WTC11 (cell line): ENCODE data around the gene MFF. TPM values are rescaled to one million over a fixed set of nuclear protein-coding genes. Genes with fewer than 3 reads are reported as not detected.
A peak's percentile ranks its signal among the peaks of the same experiment; 100 is the strongest.

ENCODE experiments used
- ATAC-seq: fragments of 200-7000 bp; cut with Tn5 transposase; 2 replicates; pipeline ENCODE4 v1.10.0; 2021; ENCODE audit warnings: mild to moderate bottlenecking, moderate library complexity
- CTCF ChIA-PET: fragments of 300-600 bp; sonication (Branson Sonifier 250); formaldehyde crosslinking; loops from one replicate; lab custom pipeline; 2021; ENCODE audit warnings: antibody characterized with exemption; lab: Charles Lee
- POLR2A ChIA-PET: fragments of 350-600 bp; sonication (Branson Sonifier 250); formaldehyde crosslinking; loops from one replicate; lab custom pipeline; 2021; ENCODE audit warnings: antibody characterized with exemption; lab: Charles Lee
- DNase-seq: peaks from one replicate; pipeline ENCODE4 v3.0.0; 2021; ENCODE audit warnings: low spot score
- H3K27ac Mint-ChIP-seq: 2 replicates; pipeline ENCODE4 v1.8.0; 2021; ENCODE audit warnings: mixed read lengths
- H3K27me3 Mint-ChIP-seq: 2 replicates; pipeline ENCODE4 v1.8.0; 2021; ENCODE audit warnings: low read depth, mild to moderate bottlenecking, moderate library complexity, mixed read lengths
- H3K36me3 Mint-ChIP-seq: 2 replicates; pipeline ENCODE4 v1.8.0; 2021; ENCODE audit warnings: mixed read lengths
- H3K4me1 Mint-ChIP-seq: 2 replicates; pipeline ENCODE4 v1.8.0; 2022; ENCODE audit warnings: mixed read lengths
- H3K4me3 Mint-ChIP-seq: 2 replicates; pipeline ENCODE4 v1.8.0; 2021; ENCODE audit warnings: mild to moderate bottlenecking, moderate library complexity, mixed read lengths
- H3K9me3 Mint-ChIP-seq: 2 replicates; pipeline ENCODE4 v1.8.0; 2021; ENCODE audit warnings: mixed read lengths
- CREM ChIP-seq: sonication (generic); formaldehyde crosslinking; IDR thresholded peaks from 2 replicates; pipeline ENCODE4 v1.8.1; 2022; ENCODE audit warnings: mild to moderate bottlenecking, missing genetic modification reagents, moderate library complexity
- E2F1 ChIP-seq: sonication (generic); formaldehyde crosslinking; IDR thresholded peaks from 2 replicates; pipeline ENCODE4 v1.8.0; 2022; ENCODE audit warnings: mild to moderate bottlenecking, missing genetic modification reagents
- ETV6 ChIP-seq: sonication (generic); formaldehyde crosslinking; IDR thresholded peaks from 2 replicates; pipeline ENCODE4 v1.8.1; 2022; ENCODE audit warnings: mild to moderate bottlenecking, missing genetic modification reagents
- FOXJ3 ChIP-seq: sonication (generic); formaldehyde crosslinking; IDR thresholded peaks from 2 replicates; pipeline ENCODE4 v1.9.0; 2021; ENCODE audit warnings: missing genetic modification reagents, mild to moderate bottlenecking, borderline replicate concordance
- FOXK1 ChIP-seq: sonication (generic); formaldehyde crosslinking; IDR thresholded peaks from 2 replicates; pipeline ENCODE4 v1.8.0; 2022; ENCODE audit warnings: mild to moderate bottlenecking, moderate library complexity, missing genetic modification reagents
- GRHL2 ChIP-seq: fragments of 250-450 bp; sonication (Bioruptor Pico); IDR thresholded peaks from 2 replicates; pipeline ENCODE4 v1.8.0; 2022; ENCODE audit warnings: mild to moderate bottlenecking, moderate library complexity; ENCODE audit not compliant: insufficient replicate concordance, severe bottlenecking
- NR2C2 ChIP-seq: sonication (generic); formaldehyde crosslinking; IDR thresholded peaks from 2 replicates; pipeline ENCODE4 v1.8.0; 2022; ENCODE audit warnings: mild to moderate bottlenecking, missing genetic modification reagents
- NR3C1 ChIP-seq: sonication (generic); formaldehyde crosslinking; conservative IDR thresholded peaks from 2 replicates; pipeline ENCODE4 v1.8.1; 2023; ENCODE audit warnings: low read depth, mild to moderate bottlenecking, missing genetic modification reagents
- PRDM15 ChIP-seq: sonication (generic); formaldehyde crosslinking; IDR thresholded peaks from 2 replicates; pipeline ENCODE4 v1.8.0; 2022; ENCODE audit warnings: missing genetic modification reagents
- PREB ChIP-seq: sonication (generic); formaldehyde crosslinking; IDR thresholded peaks from 2 replicates; pipeline ENCODE4 v1.8.1; 2022; ENCODE audit warnings: mild to moderate bottlenecking, missing genetic modification reagents, moderate library complexity, borderline replicate concordance
- SMAD4 ChIP-seq: sonication (generic); formaldehyde crosslinking; IDR thresholded peaks from 2 replicates; pipeline ENCODE4 v1.8.0; 2022; ENCODE audit warnings: mild to moderate bottlenecking, missing genetic modification reagents
- SOX15 ChIP-seq: fragments of 250-450 bp; sonication (Bioruptor Pico); IDR thresholded peaks from 2 replicates; pipeline ENCODE4 v1.9.0; 2021; ENCODE audit warnings: mild to moderate bottlenecking
- TP53 ChIP-seq: sonication (generic); formaldehyde crosslinking; IDR thresholded peaks from 2 replicates; pipeline ENCODE4 v1.8.1; 2023; ENCODE audit warnings: mild to moderate bottlenecking, missing genetic modification reagents
- ZNF671 ChIP-seq: fragments of 250-450 bp; sonication (Bioruptor Pico); IDR thresholded peaks from 2 replicates; pipeline ENCODE4 v1.8.0; 2021; ENCODE audit warnings: mild to moderate bottlenecking
- total RNA-seq: library from RNA; stranded (reverse); gene quantifications from 3 replicates; pipeline ENCODE4 v1.2.3, GENCODE V29; 2021
- TF ChIP-seq, protein P1 (sequence below): fragments of 250-450 bp; sonication (Bioruptor Pico); IDR thresholded peaks from 2 replicates; pipeline ENCODE4 v1.9.0; 2021; ENCODE audit warnings: moderate library complexity, mild to moderate bottlenecking, inconsistent platforms, borderline replicate concordance
- TF ChIP-seq, protein P2 (sequence below): sonication (generic); formaldehyde crosslinking; IDR thresholded peaks from 2 replicates; pipeline ENCODE4 v1.8.1; 2022; ENCODE audit warnings: missing genetic modification reagents, borderline replicate concordance

Gene MFF
- total RNA-seq, 1 experiment from 2014 or later: 78.5 TPM

- Mint-ChIP-seq H3K27me3 (no peaks in the 10 kb centered on the region), H3K36me3 (no peaks in the 10 kb centered on the region; the same call in 1 of the 2 replicates), H3K27ac (no peak overlapping the region), H3K4me1 (peaks cover 12% of the 10 kb centered on the region), H3K4me3 (no peak overlapping the region), H3K9me3 (no peaks in the 10 kb centered on the region)
- TF ChIP-seq PRDM15 (CRISPR knock-in tag) (no peak), ZNF671 (no peak), SMAD4 (CRISPR knock-in tag) (no peak), E2F1 (CRISPR knock-in tag) (no peak), TP53 (CRISPR knock-in tag) (no peak), FOXK1 (CRISPR knock-in tag) (no peak), SOX15 (CRISPR knock-in tag) (no peak), NR3C1 (CRISPR knock-in tag) (no peak), GRHL2 (CRISPR knock-in tag) (no peak), NR2C2 (CRISPR knock-in tag) (no peak), CREM (CRISPR knock-in tag) (no peak), PREB (CRISPR knock-in tag) (no peak), ETV6 (CRISPR knock-in tag) (no peak)
- TF ChIP-seq, protein P1, sequence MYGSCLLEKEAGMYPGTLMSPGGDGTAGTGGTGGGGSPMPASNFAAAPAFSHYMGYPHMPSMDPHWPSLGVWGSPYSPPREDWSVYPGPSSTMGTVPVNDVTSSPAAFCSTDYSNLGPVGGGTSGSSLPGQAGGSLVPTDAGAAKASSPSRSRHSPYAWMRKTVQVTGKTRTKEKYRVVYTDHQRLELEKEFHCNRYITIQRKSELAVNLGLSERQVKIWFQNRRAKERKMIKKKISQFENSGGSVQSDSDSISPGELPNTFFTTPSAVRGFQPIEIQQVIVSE (CRISPR knock-in tag): no peak
- TF ChIP-seq, protein P2, sequence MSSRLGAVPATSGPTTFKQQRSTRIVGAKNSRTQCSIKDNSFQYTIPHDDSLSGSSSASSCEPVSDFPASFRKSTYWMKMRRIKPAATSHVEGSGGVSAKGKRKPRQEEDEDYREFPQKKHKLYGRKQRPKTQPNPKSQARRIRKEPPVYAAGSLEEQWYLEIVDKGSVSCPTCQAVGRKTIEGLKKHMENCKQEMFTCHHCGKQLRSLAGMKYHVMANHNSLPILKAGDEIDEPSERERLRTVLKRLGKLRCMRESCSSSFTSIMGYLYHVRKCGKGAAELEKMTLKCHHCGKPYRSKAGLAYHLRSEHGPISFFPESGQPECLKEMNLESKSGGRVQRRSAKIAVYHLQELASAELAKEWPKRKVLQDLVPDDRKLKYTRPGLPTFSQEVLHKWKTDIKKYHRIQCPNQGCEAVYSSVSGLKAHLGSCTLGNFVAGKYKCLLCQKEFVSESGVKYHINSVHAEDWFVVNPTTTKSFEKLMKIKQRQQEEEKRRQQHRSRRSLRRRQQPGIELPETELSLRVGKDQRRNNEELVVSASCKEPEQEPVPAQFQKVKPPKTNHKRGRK: no peak
- no peak for ATAC-seq
- POLR2A ChIA-PET: no interaction called here
- CTCF ChIA-PET: interaction anchor here (1.0 kb wide), 1 partner anchor 73 kb away, joined by 3 read pairs; no protein-coding TSS in a partner anchor
- no peak for DNase-seq
Observed at GRCh38 chr2:227397562-227397961, 72.5 kb downstream of the MFF start.

- CTCF ChIA-PET: interaction anchor here (0.6 kb wide), 1 partner anchor 66 kb away, joined by 6 read pairs; no protein-coding TSS in a partner anchor
- POLR2A ChIA-PET: no interaction called here
- Mint-ChIP-seq H3K4me3 (no peak overlapping the region), H3K4me1 (peaks cover 5% of the 10 kb centered on the region), H3K27me3 (no peaks in the 10 kb centered on the region), H3K27ac (no peak overlapping the region), H3K36me3 (no peaks in the 10 kb centered on the region; the same call in 1 of the 2 replicates), H3K9me3 (no peaks in the 10 kb centered on the region)
- TF ChIP-seq FOXJ3 (CRISPR knock-in tag): no peak
- TF ChIP-seq, protein P2: peak; percentile 90; the same call in 1 of the 2 replicates
- no peak for ATAC-seq
- no peak for DNase-seq
Observed at GRCh38 chr2:227398684-227399670, 73.9 kb downstream of the MFF start.
